ENCODE measurements around the gene ARL2.
"Not testable (repeated sequence)": the region's sequence is repeated elsewhere in the genome, so short reads cannot be mapped to it uniquely, and the experiment has no call there.

The ARL2 gene

DNA sequence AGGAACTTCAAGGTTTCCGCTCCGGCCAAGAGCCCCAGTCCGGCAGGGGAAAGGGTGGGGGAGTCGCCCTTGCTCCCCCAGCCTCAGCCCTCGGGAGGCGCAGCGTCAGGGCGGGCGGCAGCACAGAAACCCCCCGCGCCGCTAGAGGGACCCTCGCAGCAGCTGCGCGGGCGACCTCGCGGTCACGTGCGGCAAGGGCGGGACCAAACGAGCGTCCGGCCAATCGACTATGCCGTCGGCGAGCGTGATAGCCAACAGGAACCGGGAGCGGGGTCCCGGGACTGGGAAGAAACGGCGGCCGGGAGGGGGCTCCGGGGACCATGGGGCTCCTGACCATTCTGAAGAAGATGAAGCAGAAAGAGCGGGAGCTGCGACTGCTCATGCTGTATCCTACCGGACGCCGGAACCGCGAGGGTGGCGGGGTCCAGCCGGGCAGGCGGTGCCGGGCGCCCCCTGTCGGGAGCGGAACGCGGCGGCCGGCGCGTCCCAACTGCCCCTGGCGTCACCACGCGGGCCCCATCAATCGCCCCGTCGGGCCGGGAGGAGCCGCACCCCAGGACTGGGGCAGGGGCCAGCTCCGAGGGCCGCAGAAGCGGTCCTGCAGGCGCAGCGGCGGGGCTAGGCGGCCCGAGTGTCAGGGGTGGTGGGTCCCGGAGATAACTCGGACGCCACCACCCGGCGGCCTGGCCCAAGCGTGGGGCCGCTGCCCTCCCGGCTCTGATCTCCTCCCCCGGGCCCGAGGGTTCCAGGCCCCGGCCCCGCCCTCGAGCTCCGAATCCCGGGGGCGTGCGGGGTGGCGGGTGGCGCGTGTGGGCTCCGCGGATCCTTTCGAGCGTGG, at the start of gene ARL2:
ARL2 (plus strand) TSS at position 273 of the 838 bp plus-strand sequence; CDS start at position 321, 48 bp downstream.
- peak; percentile 75 for DNase-seq (ENCODE audit: low read depth, low spot score)

DNA sequence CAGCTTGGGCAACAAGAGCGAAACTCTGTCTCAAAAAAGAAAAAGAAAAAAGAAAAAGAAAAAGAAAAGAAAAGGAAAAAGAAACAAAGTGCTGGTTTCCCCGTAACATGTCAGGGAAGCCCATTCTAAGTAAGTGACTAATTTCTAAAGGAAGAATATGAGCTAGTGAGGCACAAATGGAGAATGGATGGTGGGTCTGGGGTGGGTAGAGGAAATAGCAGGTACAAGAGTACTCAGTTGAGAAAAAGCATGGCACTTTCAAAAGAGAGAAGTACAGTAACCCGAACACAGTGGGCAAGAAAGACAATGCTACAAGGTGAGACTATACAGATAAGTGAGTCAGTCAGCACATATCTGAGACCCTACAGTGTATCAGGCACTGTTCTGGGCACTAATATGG, 46.6 kb upstream of the ARL2 start:
- no peak for DNase-seq (ENCODE audit: low read depth, low spot score)

DNA sequence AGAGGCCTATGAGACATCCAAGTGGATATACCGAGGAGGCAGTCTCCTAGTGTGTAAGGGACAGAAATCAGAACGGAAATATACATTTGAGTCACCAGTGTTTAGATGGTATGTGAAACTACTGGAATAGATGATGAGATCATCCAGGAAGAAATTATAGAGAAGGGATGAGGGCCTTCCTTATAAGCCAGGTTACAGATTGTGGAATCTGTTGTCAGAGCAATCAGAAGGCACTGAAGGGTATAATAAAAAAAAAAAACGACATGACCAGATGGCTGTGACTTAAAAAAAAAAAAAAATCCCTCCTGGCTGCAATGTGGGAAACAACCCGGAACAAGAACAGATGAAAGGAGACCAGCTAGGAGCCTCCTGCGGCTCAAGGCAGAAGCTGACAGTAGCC, 44.8 kb upstream of the ARL2 start:
- DNase-seq (ENCODE audit: low read depth, low spot score), result no peak

DNA sequence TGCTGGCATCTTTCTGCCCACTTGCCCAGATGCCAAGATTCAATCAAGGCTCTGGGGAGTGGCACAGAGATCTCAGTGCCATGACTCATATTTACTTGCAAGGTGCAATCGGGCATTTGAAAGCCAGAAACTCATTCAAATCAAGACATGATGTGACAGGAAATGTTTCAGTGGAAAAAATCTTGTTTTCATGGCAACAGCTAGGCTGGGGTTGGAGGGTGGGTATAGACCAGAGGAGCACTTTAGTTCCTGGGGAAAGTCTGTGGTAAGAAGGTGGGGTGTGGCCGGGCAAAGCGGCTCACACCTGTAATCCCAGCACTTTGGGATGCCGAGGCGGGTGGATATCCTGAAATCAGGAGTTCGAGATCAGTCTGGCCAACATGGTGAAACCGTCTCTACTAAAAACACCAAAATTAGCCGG, 43.2 kb upstream of the ARL2 start:
- DNase-seq (ENCODE audit: low read depth, low spot score), result no peak

DNA sequence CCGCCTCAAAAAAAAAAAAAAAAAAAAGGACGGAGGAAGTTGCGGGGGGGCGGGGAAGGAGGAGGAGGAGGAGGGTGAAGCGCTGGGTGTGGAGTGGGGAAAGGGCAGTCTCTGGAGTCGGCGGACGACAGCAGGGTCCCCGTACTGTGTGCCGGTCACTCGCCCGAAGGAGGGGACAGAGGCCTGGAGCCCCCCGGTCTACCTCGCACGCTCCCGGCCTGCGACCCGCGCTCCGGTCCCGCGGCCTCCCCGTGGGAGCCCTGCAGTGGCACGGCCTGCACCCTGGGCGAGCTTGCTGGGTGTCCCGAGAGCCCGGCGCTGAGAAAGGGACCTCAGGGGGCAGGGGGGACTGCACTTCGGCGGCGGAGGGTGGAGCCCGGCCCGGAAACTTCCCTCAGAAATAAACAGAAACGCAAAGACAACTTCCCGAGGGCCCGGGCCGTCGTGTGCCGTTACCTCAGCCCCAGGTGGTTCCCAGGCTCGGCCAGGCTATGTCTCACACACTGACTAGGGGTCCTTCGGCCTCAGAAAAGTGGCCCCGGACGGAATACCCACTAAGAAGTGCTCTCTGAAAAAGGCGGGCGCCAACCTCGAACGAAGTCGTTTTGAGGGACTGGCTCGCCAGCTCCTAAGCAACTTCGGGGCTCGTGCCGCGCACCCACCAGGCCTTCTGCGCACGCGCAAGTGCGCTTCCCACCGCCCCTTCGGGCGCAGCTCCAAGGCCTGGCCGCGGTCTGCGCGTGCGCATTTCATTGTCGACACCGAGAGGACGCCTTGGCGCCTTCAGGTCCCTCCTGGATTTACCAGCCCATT, 42.3 kb upstream of the ARL2 start, which contains the start of gene MAJIN:
MAJIN (minus strand) TSS at position 688 of the 813 bp plus-strand sequence. CDS start 12,703 bp downstream, outside the sequence.
- DNase-seq (ENCODE audit: low read depth, low spot score), result peak; percentile 72

DNA sequence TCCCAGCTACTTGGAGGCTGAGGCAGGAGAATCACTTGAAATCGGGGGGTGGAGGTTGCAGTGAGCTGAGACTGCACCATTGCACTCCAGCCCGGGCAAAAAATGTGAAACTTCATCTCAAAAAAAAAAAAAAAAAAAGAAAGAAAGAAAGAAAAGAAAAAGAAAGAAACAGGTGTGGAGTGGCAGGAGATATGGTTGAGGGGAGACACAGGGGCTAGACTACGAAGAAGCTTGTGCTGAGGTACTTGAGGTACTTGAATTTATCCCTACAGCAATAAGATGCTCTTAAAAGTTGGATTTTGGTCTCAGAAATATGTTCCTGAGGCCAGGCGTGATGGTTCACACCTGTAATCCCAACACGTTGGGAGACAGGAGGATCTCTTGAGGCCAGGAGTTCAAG, 39.8 kb upstream of the ARL2 start:
- DNase-seq (ENCODE audit: low read depth, low spot score), result no peak

DNA sequence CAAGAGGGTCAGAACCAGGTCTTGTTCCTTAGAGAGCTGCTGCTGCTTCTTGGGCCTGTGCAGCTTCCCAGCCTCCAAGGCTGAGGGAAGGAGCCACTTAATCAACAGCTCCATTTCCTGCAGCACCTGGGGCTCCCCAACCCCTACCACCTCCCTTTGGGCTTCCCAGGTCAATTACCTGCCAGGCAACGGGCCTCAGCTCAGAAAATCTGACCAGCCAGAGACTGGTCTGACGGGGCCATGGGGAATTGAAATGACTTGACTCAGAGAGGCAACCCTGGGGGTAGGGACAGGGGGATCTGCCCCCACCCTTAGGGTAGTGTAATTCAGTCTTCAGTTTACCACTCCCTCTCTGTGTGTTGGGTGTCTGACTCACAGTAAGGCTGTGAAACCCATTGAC, 37.3 kb upstream of the ARL2 start:
- DNase-seq (ENCODE audit: low read depth, low spot score), result no peak

DNA sequence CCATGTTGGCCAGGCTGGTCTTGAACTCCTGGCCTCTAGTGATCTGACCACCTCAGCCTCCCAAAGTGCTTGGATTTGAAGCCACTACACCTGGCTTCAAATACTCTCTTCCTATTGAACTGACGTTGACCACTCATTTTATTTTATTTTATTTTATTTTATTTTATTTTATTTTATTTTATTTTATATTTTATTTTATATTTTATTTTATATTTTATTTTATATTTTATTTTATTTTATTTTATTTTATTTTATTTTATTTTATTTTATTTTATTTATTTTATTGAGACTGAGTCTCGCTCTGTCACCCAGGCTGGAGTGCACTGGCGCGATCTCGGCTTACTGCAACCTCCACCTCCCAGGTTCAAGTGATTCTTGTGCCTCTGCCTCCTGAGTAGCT, 30.6 kb upstream of the ARL2 start:
- DNase-seq (ENCODE audit: low read depth, low spot score), result not testable (repeated sequence)

DNA sequence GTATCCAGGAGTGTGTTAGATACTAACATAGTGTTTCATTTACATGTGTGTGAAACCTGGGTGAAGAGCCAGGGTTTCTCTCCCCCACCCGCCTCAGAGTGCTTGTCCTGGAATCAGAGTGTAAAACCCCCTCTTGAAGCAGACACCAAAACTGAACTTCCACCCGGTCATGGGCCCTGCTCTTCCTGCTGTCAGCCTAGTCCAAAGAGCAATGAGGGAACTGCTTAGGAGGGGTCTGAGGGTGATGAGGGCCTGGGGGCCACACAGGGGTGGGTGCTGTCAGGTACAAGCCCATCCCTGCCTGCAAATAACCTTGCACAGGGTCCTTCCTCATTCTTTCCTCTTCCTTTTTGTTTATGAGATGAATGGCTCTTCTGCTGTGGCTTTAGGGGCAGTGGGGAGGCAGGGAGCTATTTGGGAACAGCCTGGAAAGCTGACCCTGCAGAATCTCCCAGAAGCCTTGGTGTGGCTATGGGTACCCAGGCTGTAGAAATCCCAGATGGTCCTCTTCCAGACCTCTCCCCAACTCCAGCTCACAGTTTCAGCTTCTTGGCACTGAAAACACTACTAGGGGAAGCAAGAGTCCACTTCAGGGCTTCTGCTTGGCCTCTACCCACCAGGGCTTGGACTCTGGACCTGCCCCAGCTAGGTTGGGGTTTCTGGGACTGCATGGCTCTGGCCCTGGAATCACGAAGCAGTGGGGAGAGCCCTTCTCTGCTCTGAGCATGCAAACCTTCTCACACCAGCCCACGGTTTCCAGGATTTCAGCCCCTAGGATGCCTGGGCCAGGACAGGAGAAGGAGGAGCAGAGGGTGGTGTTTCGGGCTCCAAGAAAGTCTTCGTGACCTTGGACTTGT, 25.7 kb upstream of the ARL2 start:
- no peak for DNase-seq (ENCODE audit: low read depth, low spot score)

DNA sequence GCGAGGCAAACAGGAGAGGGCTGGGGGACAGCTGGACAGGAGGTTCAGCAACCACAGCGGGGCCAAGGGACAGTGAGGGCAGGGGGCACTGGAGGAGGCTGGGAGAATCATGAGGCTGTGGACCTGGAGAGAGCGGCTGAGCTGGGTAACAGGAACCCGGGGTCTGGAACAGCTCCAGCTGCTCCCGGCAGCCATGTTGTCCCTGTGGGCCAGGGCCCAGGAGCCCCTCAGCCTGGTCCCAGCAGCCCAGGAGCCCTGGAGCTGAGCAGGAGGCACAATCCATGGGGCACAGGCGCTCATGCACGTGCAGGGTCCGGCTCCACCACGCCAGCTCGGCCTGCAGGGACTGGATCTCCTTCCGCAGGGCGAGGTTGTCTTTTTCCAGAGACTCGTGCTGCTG, 24.5 kb upstream of the ARL2 start:
- no peak for DNase-seq (ENCODE audit: low read depth, low spot score)

DNA sequence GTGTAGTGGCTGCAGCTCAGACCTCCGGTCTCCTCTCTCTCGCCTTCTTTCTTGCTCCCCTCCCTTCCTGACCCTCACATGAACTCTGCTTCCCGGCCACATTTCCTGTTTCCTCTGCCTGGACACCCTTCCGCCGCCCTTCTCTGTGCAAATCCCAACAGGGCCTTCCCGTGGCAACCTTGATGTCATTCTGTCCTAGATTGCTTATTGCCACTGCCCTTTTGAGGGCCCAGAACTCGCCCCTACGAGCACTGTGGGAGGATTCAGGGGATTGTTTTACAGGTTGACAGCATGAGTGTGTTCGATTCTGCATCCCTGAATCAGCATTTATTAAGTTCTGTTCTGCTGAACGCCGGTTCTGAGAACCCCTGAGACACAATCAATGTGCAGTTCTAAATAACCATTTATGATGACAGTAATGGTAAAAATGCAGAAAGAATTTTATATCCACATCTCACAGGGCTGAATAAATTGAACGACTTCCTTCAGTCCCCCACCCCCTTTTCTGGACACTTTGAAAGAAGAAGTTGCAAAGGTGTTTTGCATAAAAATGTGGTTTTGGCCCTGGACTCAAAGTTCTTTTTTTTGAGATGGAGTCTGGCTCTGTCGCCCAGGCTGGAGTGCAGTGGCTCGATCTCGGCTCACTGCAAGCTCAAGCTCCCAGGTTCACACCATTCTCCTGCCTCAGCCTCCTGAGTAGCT, 23.6 kb upstream of the ARL2 start:
- no peak for DNase-seq (ENCODE audit: low read depth, low spot score)

DNA sequence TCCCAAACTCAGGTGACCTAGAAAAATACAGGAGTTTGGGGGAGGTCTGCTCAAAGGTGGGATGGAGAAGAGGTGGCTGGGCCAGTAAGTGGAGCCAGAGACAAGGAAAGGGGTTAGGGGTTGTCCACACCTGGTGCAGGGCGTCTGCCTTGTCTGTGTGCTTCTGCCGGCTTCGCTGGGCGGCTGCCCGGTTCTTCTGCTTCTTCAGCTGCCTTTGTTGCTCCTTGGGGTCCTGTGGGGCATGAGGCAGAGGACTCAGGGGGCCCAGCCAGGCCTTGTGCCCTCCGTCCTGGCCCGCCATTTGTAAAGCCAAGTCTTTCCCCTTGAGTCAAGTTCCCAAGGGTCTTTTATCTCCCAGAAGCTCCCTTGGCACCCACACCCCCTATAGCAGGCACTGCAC, 19.6 kb upstream of the ARL2 start:
- DNase-seq (ENCODE audit: low read depth, low spot score), result no peak

DNA sequence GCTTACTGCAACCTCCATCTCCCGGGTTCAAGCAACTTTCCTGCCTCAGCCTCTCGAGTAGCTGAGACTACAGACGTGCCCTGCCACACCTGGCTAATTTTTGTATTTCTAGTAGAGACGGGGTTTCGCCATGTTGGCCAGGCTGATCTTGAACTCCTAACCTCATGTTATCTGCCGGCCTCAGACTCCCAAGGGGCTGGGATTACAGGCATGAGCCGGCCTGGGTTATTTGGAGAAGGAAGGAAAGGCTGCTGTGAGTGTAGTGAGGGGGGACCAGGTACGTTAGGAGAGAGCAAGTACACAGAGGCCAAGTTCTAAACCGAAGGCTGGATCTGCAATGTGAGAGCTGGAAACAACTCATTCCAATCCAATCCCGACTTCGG, 17.6 kb upstream of the ARL2 start:
- no peak for DNase-seq (ENCODE audit: low read depth, low spot score)

DNA sequence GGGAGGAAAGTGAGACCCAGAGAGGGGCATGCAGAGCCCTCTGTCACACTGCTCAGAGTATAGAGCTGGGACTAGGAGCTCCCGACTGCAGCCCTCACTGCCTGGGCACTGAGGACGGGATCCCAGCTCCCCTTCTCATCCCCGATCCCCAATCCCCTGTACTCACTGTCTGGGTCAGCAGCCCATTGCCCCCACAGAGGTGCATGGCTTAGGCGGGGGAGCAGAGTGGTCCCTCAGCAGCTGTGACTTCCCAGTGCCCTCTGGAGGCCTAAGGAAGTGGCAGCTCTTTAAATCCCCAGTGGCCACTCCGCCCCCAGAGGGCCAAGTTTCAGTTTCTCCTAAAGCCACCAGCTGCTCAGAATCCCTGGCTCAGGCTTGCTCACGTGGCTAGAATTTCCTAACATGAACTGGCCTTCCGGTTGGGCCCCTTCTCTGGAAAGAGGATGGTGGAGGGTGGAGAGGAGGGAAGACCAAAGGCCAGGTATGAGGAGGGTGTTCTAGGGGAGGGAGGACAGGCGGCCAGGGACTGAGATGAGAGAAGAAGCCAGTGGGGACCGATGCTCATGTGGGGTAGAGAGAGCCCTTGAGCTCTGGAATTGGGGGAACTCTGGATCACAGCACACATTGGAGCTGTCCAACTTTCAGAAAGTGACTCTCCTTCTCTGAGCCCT, 17.1 kb upstream of the ARL2 start, which contains the start of gene BATF2:
BATF2 (minus strand) TSS at position 262 of the 671 bp plus-strand sequence; CDS start at position 205, 57 bp downstream.
- no peak for DNase-seq (ENCODE audit: low read depth, low spot score)

DNA sequence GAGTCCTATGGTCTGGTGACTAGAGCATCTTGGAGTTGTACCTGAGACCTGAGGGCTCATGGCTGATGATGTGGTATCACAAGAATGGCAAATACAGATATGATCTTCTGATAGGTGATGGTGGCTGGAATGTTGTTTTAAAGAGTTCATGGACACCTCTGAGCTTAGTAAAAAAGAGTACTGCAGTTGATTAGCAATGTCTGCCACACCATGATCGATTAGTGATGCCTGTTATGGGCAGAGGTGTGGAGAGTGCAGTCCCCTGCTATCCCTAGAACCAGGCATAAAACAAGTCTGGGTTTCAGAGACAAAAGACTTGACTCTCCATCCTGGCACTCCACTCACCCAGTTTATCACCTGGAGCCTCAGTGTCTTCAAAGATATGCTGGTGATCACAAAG, 15.8 kb upstream of the ARL2 start:
- no peak for DNase-seq (ENCODE audit: low read depth, low spot score)

DNA sequence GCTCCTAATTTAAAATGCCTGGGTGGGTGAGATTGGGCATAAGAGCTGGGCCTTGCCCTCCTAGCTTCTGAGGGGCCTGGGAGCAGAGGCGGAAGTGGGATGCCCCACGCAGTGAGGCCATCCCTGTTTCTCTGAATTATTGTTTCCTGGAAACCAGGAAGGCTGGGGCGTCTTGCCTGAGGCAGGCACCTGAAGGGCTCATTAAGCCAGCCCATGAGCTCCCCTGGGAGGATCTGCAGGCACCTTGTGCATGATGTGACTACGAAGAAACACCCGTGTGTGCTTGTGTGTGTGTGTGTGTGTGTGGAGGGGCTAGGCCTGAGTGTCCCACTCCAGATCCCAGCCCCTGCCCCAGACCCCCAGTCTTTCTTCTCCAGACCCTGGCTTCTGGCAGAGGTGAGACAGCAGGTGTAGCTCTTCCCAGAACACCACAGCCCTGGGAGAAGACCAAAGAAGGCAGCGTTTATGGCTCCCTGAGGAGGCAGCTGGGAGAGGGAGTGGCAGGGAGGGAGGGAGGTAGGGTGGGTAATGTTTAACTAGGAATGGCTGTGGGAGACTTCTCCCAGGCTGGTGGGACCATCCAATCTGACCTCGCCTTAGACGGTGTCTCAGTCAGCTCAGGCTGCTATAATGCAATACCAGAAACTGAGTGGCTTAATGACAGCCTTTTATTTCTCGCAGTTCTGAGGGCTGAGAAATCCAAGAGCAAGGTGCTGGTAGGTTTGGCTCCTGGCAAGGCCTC, 15.1 kb upstream of the ARL2 start:
- no peak for DNase-seq (ENCODE audit: low read depth, low spot score)

DNA sequence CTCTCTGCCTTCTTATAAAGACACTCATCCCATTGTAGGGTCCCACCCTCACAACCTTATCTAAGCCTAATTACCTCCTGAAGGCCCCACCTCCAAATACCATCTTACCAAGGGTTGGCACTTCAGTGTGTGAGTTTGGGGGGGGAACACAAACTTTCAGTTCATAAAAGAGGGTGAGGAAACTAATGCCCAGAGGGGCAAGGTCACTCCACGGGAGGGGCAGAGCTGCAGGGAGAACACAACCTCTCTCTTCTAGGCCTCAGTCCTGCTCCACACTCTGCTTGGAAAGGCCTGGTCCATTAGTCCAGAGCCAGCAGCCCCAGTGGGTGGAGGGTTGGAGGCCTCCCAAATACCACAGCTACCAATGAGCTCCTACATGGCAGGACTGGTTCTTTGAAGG, 14.5 kb upstream of the ARL2 start:
- DNase-seq (ENCODE audit: low read depth, low spot score), result no peak

DNA sequence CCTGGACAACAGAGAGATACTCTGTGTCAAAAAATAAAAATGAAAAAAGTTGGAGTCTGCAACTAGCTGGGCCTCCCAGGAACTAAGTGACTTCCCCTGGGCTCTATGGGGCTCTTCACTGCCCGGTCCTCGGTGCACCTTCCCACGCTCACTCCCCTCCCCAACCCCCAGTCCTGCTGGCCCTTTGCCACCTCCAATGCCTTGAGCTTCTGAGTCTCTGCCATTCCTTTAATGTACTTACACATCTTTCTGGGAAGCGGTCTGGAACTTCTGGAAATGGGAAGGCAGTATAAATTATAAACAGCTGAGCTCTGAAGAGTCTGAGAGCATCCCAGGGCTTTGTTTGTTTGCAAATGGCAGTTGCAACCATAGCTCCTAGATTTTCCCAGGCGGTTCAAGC, 11.3 kb upstream of the ARL2 start:
- DNase-seq (ENCODE audit: low read depth, low spot score), result no peak

DNA sequence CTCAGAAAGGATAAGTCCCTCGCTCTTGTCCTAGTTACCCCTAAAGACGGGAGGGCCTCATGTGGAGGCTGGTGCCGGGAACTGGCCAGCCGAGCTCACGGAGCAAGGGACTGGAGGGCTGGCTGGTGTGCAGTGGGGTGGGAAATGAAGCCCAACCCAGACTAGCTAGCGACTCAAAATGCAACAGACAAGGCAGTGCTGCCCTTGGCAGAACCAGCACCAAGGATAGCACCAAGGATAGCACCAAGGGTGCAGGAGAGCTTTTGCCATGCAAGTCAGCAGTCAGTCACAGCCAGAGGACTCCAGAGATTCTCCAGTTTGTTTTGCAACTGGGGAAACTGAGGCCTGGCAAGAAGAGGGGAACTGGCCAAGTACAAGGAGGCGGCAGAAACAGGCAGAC, 10.7 kb upstream of the ARL2 start:
- DNase-seq (ENCODE audit: low read depth, low spot score), result no peak

DNA sequence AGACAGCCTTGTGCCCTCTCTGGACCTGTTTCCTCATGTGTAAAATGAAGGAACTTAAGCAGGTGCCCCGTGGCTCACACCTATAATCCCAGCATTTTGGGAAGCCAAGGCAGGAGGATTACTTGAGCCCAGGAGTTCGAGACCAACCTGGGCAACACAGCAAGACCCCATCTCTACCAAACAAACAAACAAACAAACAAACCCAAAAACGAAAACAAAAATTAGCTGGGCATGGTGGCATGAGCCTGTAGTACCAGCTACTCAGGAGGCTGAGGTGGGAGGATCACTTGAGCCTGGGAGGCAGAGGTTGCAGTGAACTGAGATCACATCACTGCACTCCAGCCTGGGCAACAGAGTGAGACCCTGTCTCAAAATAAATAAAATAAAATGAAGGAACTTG, 10.0 kb upstream of the ARL2 start:
- not testable (repeated sequence) for DNase-seq (ENCODE audit: low read depth, low spot score)

Measured in activated naive CD8-positive, alpha-beta T cell treated with anti-CD3 and anti-CD28 coated beads, Interleukin-2, amount 50 U/mL, for 16 hours (primary cell).